Neuron (in vitro differentiated cells): ENCODE data around the gene PAPOLB.

ENCODE experiments used
- H2AFZ ChIP-seq: one replicate; pipeline ENCODE4 v1.6.1; 2013; ENCODE audit warnings: low read depth, mild to moderate bottlenecking, inconsistent platforms, low read length, moderate library complexity
- H3K27me3 ChIP-seq: one replicate; pipeline ENCODE4 v1.6.1; 2013; ENCODE audit warnings: low read length; ENCODE audit not compliant: insufficient read depth
- H3K36me3 ChIP-seq: one replicate; pipeline ENCODE4 v1.6.1; 2013; ENCODE audit warnings: low read length; ENCODE audit not compliant: insufficient read depth
- H3K4me1 ChIP-seq: one replicate; pipeline ENCODE4 v1.6.1; 2013; ENCODE audit warnings: low read length; ENCODE audit not compliant: insufficient read depth
- H3K4me3 ChIP-seq: 2 replicates; pipeline ENCODE4 v1.5.1; 2013; ENCODE audit warnings: mild to moderate bottlenecking, low read length, moderate library complexity
- H3K9me3 ChIP-seq: one replicate; pipeline ENCODE4 v1.6.1; 2013; ENCODE audit warnings: low read length

PAPOLB gene

DNA sequence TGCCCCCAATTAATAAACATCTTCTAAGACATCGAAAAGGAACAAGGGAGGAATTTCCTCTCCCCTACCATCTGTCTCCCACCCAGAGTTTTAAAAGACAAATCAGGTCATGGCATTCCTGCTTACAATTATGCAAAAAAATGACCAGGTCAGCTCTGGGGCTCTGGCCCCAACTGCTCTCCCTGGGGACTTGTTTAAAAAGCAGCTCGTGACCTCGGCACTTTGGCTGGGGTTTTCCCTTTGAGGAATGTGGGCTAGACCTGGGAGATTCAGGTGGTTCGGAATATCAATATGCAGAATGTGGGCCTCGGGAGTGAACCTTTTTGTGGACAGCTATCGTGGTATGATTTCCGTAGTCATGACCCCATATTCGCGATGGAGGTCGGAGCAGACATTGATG is 22.3 kb upstream of the PAPOLB start:
- Histone ChIP-seq H3K27me3 (no peaks in the 10 kb centered on the region), H3K36me3 (no peaks in the 10 kb centered on the region), H3K4me3 (no peak overlapping the region), H2AFZ (no peak overlapping the region), H3K9me3 (no peaks in the 10 kb centered on the region), H3K4me1 (peaks cover 28% of the 10 kb centered on the region)

DNA sequence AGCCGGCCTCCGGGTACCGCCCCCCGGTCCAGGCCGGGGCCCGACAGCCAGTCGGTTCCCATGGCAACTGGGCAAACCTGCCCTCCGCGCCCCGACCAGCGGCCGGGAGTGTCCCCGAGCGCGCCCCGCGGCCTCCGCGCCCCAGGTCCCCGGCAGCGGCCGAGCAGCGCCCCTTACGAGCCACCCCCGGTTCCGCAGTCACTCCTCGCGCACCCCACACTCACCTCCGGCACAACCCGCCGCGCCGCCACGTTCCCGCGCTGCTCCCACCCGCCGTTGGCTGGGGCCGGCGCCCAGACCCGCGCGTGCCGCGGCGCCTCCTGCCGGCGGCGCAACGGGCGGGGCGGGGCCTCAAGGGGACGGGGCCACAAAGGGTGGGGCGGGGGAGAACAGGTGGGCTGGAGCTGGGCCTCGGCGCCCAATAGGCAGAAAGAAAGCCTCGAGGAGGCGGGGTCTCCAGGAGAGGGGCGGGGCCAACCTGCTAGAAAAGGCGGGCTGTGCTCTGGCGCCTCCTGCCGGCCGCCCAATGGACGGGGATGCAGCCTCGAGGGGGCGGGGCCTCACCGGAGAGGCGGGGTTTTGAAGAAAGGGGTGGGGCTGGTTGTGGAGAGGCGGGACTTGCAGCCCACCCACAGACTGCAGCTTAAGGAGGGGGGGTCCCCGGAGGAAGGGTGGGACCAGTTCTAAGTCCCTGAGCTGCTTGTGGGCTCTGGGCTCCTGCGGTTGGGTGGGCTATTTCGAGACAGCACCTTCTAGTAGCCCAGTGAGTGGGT is 21.7 kb upstream of the PAPOLB start, which contains the start of gene RADIL:
TSS of gene RADIL (minus strand) at position 345 of the 773 bp plus-strand sequence. CDS start 5,577 bp downstream, outside the sequence.
- Histone ChIP-seq H3K27me3 (no peaks in the 10 kb centered on the region), H3K9me3 (no peaks in the 10 kb centered on the region)

DNA sequence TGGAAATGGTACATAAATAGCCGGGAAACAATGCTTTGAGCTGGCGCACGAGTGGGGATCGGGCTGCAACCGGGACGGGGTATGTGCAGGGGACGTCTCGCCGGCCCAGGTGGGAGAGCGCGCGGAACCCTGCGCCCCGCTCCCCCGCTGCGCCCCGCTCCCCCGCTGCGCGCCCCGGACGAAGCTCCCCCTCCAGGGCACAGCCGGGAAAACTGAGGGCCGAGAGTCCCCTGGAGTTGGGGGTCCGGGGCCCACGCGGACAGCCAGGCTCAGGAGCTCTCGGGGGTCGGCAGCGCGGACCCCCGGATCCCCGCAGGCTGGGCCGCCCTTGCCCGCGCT is 21.2 kb upstream of the PAPOLB start:
- Histone ChIP-seq H3K9me3 (no peaks in the 10 kb centered on the region), H3K27me3 (no peaks in the 10 kb centered on the region), H3K36me3 (peaks cover 3% of the 10 kb centered on the region), H3K4me1 (peaks cover 31% of the 10 kb centered on the region), H2AFZ (peak overlapping the region; percentile 32), H3K4me3 (peak overlapping the region; percentile 60)

More for the DNA sequence above, 21.7 kb upstream of the PAPOLB start, which contains the start of gene RADIL:
- Histone ChIP-seq H3K36me3 (peaks cover 3% of the 10 kb centered on the region), H3K4me1 (peaks cover 31% of the 10 kb centered on the region), H2AFZ (peak within 1 kb of the TSS; percentile 32), H3K4me3 (peak within 1 kb of the TSS; percentile 60)

DNA sequence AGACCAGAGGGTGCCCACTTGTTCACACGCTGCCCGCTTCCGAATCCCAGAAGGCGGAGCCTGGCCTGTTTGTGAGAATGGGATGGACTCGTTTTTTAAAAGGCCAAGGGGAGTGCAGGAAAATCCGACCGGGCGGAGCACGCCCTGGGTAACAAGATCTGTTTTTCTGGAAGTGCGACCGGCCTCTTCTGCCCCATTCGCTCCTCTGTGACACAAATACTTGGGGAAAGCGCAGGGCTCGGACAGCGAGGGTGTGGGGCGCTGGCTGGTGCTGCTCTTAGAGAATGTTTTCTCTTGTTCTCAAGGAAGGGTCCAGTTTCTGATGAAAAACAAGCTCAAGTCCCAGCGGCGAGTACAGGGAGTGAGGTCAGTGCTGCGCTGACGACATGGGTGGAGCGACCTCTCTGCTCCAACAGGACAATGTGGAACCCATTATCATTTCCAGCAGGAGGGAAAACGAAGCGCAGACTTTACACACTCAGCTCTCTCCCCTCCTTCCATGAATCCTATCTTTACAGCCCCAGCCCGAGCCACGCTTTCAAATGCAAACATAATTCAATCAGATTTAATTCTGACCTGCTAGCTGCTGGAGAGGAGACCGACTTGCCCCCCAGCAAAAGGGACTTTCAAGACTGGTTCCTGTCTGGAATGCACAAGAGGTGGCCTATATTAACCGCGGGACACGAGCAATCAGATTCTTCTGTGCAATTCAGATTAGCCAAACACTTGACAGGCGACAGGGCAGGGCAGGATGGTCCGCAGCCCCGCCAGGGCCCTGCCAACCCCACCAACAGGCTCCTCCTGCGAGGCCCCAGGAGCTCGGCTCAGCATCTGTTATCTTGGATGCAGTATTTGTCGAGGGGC is 20.6 kb upstream of the PAPOLB start:
- Histone ChIP-seq H3K9me3 (no peaks in the 10 kb centered on the region), H3K4me3 (peak overlapping the region; percentile 60), H2AFZ (peak overlapping the region; percentile 32), H3K27me3 (no peaks in the 10 kb centered on the region), H3K4me1 (peaks cover 31% of the 10 kb centered on the region), H3K36me3 (peaks cover 5% of the 10 kb centered on the region)

DNA sequence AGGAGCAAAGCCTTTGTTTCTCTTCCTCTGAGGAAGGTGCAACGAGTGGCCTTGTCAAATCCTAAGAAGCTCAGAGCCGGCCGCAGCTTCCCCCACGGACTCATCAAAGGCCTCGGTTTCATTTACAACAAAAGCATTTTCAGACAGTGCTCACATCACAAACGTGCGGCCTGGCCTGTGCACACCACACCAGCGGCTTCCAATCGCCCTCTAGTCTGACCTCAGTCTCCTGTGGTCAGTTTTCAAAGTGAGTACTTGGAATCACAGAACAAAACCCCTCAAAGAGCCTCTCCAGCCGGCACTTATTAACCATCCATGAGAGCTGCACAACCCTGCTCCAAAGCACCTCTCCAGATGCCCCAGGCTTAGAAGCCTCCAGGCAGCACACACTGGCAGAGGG is 18.4 kb upstream of the PAPOLB start:
- H3K27me3 ChIP-seq = no peaks in the 10 kb centered on the region
- no peaks in the 10 kb centered on the region for H3K9me3 ChIP-seq
- peak overlapping the region; percentile 11 for H3K4me3 ChIP-seq
- H3K4me1 ChIP-seq = peaks cover 31% of the 10 kb centered on the region
- H2AFZ ChIP-seq = no peak overlapping the region
- peaks cover 17% of the 10 kb centered on the region for H3K36me3 ChIP-seq

DNA sequence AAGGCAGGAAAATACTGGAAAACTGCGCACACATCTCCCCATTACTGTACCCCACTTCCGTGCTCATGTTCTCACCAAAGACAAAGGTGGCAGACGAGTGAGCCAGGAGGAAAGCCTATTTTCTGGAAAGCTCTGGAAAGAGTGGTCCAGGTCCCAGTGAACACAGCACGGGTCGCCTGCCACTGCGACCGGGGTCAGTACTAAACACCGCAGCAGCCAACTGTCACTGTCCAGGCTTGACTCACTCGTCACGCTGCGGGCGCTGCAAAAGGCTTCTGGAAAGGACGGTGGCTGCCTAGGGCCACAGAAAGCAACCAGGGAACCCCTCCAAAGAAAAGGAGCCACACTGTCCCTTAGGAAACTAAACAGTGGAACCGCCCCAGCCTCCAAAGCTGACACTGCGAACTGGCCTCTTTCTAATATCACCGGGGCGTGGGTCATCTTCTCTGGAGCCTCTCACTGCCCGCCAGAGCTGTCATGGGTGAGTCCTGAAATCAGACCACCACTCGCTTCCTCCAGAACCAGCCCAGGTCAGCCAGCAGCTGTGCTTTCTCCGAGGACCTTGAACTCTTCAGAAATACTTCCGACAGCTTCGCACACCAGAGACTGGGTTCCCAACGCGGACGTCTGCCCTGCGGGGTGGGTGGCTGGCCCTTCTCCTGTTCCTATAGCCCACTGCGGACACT is 17.7 kb upstream of the PAPOLB start:
- no peaks in the 10 kb centered on the region for H3K9me3 ChIP-seq
- no peaks in the 10 kb centered on the region for H3K27me3 ChIP-seq
- H2AFZ ChIP-seq = no peak overlapping the region
- peak overlapping the region; percentile 11 for H3K4me3 ChIP-seq
- H3K36me3 ChIP-seq = peaks cover 17% of the 10 kb centered on the region
- H3K4me1 ChIP-seq = peaks cover 31% of the 10 kb centered on the region

DNA sequence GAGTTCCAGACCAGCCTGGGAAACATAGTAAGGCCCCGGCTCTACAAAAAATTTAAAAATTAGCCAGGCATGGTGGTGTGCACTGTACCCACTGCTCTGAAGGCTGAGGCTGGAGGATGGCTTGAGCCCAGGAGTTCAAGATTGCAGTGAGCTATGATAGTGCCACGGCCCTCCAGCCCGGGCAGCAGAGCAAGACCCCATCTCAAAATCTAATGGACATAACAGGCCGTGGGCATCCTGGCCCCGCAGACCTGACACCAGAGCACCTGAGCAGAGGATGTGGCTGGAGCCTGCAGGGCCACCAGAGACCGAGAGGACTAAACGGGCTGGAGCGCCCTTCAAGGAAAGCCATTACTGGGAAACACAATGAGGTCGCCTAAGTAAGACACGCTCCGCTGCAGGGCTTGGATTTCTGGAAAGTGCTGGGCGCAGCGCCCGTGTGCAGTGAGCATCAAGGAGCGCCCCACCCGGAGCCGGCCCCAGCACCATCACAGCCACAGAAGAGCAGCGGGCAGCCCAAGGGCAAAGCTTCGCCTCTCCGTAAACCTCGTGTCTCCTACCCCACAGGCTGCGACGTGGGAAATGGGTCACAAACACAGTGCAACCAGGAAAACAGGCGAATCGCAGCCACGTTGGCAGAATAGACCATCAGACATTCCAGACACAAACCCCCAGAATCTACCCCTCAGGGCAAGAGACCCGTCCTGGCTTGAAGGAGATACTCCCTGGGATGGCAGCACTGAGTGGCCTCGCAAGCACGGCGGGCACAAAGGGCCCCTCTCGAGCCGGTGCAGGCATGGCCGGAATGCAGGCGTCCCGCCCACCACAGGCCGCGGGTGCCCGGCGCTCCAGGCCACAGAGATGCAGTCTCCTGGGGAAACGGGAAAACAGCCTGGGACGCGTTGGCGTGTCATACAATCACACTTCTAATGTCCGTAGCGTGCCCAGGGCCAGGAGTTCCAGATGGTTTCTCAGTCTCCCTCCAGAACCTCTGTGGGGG is 16.8 kb upstream of the PAPOLB start:
- H3K9me3 ChIP-seq = no peaks in the 10 kb centered on the region
- H3K4me3 ChIP-seq = no peak overlapping the region
- H3K4me1 ChIP-seq = peaks cover 31% of the 10 kb centered on the region
- no peaks in the 10 kb centered on the region for H3K27me3 ChIP-seq
- H3K36me3 ChIP-seq = peaks cover 19% of the 10 kb centered on the region
- no peak overlapping the region for H2AFZ ChIP-seq

DNA sequence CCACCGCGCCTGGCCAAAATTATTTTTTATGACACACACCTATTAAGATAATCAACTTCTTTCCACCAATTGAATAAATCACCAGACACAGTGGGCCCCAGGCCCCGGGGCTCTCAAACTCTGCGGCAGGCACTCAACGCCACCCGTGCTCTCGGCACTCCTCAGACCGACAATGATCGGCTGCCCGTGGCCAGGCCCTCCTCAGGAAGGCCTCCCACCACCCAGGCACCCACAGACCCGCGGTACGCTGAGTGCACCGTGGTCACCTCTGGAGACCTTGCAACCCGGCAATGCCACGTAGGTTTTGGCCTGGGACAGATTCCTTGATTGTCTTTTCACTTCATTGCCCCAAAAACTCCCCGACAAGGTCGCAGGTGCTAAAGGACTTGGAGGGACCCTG is 14.8 kb upstream of the PAPOLB start:
- Histone ChIP-seq H3K4me3 (no peak overlapping the region), H3K9me3 (no peaks in the 10 kb centered on the region), H2AFZ (no peak overlapping the region), H3K36me3 (peaks cover 24% of the 10 kb centered on the region), H3K4me1 (peaks cover 21% of the 10 kb centered on the region), H3K27me3 (no peaks in the 10 kb centered on the region)

DNA sequence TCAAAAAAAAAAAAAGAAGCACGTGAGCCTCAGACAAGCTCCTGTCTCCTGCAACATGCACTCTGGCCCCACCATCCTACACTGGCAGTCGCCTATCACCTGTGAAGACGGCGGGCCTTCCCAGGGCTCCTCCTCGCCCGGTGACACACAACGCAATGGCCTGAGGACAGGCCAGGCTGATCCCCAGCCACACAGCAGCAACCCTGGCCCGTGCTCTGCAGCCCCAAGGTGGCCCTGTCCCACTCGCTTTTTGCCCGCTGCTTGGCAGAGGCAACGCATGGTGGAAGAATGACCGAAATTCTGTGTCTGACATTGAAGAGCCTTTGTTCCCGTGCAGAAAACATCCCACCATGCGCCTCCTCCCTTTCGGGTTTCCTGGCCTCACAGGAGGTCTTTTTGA is 13.6 kb upstream of the PAPOLB start:
- Histone ChIP-seq H3K27me3 (no peaks in the 10 kb centered on the region), H3K4me1 (peaks cover 16% of the 10 kb centered on the region), H3K4me3 (no peak overlapping the region), H2AFZ (no peak overlapping the region), H3K9me3 (no peaks in the 10 kb centered on the region), H3K36me3 (peaks cover 24% of the 10 kb centered on the region)

DNA sequence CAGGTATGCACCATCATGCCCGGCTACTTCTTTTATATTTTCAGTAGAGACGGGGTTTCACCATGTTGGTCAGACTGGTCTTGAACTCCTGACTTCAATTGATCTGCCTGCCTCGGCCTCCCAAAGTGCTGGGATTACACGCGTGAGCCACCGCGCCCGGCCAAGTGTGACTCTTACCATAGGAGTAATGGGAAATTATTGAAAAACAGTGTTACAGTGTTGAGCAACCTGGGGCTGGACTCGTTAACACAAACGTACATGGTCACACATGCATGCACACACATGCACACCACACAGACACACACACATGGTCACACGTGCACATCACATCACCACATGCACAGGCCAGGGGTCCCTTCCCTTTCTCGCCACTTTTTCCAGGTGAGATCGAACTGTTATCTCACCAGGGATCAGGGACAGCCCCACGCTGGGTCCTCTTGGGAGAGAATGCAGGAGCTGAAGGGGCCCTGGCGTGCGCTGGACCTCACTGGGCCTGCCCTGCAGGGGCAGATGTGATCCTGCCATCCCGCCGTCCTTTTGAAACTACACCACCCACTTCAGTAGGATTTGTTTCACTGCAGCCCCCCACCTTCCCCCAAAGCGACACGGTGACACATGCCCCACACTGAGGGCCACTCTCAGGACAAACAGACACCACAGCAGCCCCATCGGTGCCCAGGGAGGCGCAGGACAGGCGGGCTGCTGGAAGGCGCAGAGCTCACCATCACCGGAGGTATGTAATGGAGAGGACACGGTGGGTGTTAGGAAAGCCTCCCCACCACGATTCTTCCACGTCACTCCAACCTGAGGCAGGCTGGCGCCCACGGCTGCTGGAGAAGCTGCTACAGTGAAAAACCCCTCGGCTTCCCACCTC is 11.5 kb upstream of the PAPOLB start:
- Histone ChIP-seq H3K9me3 (peaks cover 2% of the 10 kb centered on the region), H3K36me3 (peaks cover 21% of the 10 kb centered on the region)

DNA sequence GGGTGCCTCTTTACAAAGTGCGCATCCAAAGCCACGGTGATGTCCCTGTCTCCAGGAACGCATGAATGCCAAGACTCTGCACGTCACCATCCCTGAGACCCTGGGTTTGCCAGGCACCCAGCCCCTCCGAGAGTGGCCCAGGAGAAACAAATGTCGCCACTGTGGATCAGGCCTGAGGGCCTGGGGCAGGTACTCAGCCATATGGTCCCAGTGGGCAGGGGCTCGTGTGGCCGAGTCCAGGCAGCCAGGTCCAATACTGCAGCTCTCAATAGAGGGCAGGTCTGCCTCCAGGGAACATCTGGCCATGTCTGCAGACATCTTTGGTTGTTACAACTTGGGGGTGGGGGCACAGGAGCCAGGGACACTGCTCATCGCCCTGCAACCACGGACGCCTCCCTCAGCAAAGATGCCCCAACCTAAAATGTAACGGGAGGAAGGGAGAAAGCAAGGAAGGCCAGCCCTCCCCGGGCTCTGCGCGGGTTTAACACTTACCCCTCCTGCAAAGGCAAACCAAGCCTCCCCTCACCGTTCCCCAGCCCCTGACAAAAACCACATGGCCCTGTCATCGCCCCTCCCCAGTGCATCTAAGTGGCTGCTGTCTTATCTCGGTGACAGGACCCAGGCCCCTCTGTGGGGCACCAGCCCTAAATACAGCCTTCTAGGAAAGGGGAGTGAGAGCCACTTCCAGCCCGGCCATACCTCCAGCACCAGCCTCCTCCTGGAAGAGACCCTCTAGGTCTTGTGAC is 10.3 kb upstream of the PAPOLB start:
- Histone ChIP-seq H3K4me1 (no peaks in the 10 kb centered on the region), H3K36me3 (peaks cover 17% of the 10 kb centered on the region), H2AFZ (no peak overlapping the region), H3K9me3 (peaks cover 2% of the 10 kb centered on the region), H3K4me3 (no peak overlapping the region), H3K27me3 (no peaks in the 10 kb centered on the region)

More for the DNA sequence above, 11.5 kb upstream of the PAPOLB start:
- Histone ChIP-seq H3K4me3 (no peak overlapping the region), H3K27me3 (no peaks in the 10 kb centered on the region), H2AFZ (no peak overlapping the region), H3K4me1 (no peaks in the 10 kb centered on the region)
